NCI-H460 (cell line): Measurements from ENCODE around the gene GLP1R. TPM values are rescaled to one million over a fixed set of nuclear protein-coding genes. Genes with fewer than 3 reads are reported as not detected.

Experiments
- DNase-seq: peaks from one replicate; pipeline ENCODE4 v3.0.0-alpha.2; 2016; ENCODE audit warnings: low read depth; ENCODE audit errors: extremely low read depth
- total RNA-seq: library from RNA; depleted of rRNA; stranded (reverse); fragments of >200 nt; shearing (Covaris generic); gene quantifications from 2 replicates; pipeline ENCODE4 v1.2.3, GENCODE V29; 2014

GLP1R gene
- total RNA-seq, 1 experiment from 2014 or later, result not detected

DNA sequence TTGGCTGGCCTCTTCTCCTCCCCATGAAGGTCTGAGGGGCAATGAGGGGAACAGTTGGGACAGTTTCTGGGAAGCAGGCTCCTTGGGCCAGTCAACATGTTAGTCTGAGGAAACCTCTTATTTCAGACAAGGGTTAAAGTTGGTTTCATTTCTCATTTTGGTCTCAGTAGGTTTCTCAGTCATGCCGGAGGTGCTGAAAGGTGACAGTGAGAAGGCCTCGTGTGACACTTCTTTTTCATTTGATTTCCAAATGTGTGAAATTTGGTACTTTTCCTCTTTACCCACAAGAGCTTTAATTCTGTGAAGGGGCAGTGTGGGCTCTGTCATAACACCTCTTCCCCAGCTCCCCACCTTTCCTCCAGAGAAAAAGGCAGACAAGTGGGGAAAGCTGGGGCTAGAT is 7.5 kb upstream of the GLP1R start:
- no peak for DNase-seq

DNA sequence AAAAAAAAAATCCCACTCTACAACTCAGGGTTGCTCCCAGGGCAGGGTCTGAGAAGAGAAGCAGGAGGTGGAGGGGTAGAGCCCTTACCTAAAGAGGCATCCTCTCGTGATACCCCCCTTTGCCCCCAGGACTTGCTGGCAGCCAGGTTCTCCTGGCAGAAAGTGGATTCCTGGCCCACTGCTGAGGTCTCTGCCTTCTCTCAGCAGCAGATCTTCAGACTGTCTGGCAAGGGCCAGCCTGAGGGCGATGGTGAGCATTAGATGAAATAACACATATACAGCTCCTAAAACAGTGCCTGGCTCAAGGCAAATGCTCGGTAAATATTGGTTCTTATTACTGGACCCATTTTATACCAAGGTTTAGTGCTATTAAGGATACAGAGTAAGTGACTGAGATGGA is 4.8 kb upstream of the GLP1R start:
- no peak for DNase-seq

DNA sequence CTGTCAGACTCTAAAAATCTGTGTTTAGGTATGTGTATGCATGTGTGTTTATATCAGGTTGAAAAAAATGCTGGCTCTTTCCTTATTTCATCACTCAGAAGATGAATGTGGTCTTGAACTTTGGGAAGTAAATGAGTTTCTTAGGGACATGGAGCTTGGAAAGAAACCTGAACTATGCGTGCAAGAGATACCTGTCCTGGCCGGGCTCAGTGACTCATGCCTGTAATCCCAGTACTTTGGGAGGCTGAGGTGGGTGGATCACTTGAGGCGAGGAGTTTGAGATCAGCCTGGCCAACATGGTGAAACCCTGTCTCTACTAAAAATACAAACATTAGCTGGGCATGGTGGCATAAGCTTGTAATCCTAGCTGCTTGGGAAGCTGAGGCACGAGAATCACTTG is 4.4 kb upstream of the GLP1R start:
- no peak for DNase-seq

DNA sequence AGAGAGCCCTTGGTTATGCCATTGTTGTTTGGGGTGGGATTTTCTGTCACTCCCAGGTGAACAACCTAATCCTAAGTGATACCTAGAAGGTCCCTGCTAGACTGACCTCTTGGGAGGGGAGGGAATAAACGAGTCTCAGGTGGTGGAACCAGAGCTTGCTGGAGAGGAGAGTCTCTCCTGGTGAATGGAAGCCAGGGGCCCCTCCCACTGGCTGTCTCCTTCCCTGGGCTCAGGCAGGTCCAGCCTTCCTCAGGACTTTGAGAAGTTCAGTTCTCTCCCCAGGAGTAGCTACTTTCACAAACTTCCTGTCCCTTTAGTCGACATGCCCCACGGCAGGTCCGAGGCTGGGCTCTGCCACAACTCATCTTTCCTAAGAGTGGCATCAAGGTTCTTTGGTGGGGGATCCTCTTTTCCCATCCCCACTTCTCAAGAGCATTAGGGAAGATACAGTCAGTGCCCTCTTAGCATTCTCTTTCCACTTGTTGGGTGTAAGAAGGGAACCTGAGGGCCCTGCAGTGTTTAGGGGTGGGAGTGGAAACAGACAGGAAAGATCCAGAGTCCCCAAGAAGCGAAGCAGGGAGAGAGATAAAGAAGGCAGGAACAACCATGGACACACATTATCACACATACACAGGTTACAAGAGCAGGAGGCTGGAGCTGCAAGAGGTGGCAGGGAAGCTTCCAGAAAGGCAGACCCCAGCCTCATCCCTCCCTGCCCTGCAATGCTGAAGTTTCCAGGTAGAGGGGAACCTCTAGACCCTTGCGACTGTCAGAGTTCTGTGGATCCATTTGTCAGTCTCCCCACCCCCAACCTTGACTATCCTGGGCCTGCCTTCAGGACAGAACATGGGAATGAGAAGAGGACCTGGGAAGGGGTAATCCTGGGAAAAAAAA is 900 bp upstream of the GLP1R start:
- no peak for DNase-seq

DNA sequence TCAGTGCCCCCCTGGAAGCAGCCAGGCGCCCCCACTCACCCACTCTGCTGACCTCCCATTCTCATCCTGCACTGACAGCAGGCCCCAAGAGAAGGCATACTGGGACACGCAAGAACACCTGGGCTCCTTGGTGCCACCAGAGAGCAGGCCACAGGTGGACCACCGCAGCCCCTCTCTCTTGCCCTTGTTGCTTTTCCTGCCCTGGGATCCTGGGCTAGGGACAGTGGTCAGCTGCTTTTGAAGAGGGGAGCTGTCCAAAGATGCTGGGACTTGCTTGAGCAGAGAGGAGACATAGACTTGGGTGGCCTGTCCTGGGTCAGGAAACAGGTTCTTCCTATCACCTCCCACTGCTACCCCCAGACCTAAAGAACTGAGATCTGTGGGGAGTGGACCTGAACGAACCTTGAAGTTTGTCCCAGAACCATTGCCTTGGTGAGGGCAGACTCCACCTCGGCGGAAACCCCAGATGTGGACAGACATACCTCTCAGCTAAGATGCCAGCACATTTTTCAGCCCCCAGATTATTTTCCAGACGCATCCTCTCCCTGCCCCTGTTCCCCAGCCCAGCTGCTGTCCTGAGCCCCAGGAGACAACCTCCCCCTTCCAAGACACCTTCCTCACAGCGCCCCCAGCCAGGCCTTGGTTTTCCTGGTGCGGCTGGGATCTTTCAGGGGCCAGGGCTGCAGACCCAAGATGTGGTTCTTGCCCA is 1.1 kb downstream of the GLP1R start:
- DNase-seq, result no peak

DNA sequence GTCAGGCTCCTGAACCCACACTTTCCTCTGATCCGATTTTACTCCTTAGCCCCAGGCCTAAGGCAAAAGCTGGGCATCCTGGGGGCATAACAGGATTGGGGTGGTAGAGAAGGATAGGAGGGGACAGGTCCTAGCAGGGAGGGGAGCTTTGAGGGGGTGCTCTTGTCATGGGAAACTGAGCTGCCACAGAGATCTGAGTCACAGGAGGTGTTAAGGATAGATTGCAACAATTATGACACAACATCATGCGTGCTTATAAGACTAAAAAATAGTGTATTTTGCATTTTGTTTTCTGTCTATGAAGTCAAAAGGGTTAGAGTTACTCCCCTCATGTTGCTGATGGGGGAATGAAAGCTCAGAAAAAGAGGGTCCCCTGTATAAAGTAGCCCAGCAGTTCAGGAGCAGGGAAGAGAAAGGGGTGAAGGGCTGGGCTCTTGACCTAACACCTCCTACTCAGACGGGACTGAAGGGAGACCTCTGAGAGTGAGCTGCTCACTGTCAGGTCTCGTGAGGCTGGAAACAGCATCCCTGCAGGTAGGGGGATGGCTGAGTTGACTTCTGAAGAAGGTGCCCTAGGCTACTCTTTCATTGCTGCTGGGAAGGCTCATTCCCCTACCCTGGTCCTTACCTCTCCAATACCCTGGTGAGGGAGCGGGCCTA is 2.0 kb downstream of the GLP1R start:
- no peak for DNase-seq

DNA sequence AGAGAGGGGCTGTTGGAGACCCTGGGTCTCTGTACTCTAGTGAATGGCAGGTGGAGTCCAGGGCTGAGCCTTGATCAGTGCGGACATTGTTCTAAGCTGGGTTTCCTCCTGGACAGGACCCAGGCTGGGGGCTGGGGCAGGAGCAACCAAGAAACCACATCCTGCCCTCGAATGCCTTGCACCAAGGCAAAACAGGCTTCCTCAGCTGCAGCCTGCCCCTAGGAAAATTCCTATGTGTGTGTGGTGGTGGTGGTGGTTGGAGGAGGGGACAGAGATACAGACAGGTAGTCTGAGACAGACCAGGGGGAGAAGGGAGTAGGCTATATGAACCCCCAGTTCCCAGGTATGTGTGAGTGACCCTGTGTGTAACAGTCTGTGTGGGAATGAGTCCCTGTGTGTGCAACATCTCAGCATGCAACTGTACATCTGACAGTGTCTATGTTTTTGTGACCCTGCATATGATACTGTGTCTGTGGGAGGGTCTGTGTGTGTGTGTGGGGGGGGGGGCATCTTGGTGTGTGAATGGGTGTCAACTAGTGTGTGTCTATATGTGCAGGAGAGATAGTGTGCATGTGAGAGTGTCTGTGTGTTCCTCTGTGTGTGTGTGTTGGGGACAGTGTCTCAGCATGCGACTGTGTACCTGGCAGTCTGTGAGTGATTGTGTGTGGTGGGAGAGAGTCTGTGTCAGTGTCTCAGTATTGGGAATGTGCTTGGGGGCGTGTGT is 3.0 kb downstream of the GLP1R start:
- DNase-seq, result no peak

DNA sequence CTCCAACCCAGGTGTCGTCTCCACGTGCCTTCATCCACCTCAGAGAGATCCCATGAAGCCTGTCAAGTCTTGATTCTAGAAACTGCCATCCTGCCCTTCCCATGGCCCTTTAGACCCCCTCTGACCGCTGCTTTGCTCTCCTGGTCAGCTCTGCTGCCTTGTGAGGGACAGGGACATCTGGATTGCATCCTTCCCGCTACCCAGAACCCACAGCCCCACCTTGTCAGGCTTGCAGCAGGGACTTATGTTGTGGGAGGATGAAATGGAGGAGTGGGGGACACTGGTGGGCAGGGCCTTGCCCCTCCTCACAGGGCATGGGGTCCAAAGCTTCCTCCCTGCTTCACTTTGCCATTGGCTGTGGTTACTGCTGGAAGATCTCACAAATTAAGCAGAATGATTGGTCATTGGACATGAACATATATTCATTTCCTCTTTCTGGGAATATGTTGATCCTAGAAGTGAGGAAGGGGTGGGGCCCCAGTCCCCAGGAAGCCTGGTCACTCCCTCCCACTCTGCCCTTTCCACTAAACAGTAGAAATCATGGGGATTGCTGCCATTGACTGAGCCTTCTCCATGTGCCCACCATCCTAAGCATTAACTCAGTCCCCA is 4.5 kb downstream of the GLP1R start:
- DNase-seq, result no peak

DNA sequence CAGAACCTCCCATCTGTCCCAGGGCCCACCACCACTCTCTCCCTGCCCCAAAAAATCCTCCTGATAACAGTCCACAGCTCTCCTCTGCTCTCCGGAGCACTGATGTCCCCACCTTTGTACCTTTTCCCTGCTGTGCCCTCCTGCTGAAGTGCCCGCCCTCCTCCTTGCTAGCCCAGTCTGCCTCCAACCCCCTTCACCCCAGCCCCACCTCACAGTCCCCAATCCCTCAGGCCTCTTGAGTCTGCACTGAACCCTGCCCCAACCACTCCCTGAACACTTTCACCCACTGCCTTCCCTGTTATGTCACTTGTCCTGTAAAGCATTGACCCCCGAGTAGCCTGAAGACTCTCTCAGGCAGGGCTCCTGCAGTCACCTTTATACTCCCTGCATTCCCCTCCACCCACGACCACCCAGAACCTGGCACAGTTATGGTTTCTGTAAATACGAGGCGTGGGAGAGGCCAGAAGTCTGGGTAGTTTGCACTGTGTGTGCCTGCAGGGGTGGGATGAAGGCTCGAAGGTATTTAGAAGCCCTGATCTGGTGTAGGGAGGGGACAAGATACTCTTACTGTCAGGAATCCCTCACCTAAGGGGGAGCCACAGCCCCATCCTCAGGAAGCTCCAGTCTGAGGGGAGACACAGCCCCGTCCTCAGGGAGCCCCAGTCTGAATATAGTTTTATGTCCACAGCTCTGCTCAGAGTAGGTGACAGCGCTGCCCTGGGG is 5.4 kb downstream of the GLP1R start:
- no peak for DNase-seq

DNA sequence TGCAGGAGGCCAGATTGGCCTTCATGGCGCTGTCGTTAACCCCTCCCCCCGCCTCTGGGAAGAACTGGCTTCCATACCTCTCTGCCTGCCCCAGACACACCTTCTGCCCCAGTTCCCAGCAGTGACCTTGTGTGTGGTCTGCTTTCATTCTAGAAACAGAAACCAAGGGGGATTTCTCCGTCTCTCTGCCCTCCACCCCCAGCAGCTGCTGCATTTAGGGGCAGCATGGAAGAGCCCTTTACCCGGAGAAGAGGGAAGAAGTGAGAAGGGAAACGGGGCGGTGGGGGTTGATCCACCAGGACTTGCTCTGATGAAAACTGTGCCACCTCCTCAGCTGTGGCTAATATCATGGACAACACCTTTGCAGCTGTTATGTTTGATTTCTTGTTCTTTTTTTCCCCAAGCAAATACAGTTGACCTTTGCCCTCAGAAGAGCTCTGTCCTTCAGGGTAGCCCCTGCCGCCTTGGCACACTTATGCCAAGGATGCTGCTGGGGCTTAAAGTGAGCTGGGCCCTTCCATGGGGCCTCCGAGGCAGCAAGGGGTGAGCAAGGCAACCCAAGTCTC is 6.1 kb downstream of the GLP1R start:
- DNase-seq, result no peak

DNA sequence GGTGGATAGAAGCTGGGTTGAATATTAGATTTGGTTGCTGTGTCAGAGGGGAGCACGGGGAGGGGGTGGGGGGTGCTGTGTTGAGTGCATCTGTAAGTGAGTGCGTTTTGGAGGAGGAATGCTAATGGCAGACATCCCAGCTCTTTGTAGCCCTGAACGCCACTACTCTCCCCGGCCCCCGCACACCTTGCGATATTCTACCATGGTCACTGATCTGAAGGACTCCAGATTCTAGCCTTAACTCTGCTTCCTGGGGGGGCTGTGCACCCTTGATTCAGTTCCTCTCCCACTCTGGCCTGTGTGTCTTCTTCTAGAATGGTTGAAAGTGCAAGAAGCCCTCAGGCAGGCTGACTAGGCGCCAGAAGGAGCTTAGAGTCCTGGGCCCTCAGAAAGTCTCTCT is 7.1 kb downstream of the GLP1R start:
- DNase-seq, result no peak

DNA sequence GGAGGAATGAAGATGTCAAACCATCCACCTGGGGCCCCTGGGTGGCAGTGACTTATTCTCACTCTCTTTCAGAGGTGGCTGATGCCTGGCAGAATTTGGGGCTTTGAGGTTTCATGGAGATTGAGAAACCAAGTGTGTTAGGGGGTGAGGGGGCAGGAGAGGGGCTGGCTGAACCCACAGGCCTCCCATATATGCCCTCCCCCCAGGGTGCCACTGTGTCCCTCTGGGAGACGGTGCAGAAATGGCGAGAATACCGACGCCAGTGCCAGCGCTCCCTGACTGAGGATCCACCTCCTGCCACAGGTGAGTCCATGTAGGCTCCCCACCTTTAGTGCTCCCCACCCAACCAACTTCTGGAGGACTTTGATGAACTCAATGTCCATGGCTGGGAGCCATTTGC is 7.6 kb downstream of the GLP1R start:
- DNase-seq, result no peak

DNA sequence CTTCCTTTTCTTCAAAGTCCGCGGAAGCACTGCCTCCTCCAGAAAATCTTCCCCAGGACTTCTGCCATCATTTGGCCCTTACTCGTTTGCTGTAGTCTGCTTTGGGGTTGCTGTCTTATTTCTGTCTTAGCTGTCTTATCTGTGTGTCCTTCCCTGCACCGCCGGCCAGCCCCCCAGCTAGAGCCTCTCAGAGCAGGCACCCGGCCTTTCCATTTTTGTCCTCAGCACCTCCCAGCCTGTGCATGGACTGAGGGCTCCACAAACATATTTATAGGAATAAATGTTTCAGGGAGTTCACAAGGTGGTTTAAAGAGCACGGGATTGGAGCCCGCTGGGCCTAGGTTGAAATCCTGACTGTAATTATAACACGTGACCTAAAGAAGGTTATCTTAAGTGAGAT is 8.1 kb downstream of the GLP1R start:
- DNase-seq, result no peak

DNA sequence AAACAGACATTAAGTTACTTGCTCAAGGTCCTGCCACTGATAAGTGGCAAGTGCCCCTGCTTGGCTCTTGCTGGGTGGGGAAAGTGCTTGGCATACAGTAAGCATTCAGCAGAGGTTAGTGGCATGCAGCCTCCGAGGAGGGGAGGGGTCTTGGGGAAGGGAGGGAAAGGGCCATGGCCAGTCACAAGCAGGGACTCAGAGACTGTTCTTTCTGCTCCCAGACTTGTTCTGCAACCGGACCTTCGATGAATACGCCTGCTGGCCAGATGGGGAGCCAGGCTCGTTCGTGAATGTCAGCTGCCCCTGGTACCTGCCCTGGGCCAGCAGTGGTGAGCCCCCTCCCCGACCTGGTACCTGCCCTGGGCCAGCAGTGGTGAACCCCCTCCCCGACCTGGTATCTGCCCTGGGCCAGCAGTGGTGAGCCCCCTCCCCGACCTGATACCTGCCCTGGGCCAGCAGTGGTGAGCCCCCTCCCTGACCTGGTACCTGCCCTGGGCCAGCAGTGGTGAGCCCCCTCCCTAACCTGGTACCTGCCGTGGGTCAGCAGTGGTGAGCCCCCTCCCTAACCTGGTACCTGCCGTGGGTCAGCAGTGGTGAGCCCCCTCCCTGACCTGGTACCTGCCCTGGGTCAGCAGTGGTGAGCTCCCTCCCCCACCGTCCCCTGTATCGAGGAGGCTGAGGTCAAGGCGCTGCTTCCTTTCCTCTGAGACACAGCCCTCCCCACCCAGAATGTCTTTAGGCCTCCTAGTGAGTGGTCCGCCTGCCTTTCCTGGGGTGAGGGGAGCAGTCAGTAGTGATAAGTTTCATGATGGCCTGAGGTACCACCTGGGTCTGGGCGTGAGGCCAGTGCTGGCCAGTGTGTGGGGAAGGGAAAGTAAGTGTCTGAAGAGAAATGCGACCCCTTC is 8.9 kb downstream of the GLP1R start:
- DNase-seq, result no peak

DNA sequence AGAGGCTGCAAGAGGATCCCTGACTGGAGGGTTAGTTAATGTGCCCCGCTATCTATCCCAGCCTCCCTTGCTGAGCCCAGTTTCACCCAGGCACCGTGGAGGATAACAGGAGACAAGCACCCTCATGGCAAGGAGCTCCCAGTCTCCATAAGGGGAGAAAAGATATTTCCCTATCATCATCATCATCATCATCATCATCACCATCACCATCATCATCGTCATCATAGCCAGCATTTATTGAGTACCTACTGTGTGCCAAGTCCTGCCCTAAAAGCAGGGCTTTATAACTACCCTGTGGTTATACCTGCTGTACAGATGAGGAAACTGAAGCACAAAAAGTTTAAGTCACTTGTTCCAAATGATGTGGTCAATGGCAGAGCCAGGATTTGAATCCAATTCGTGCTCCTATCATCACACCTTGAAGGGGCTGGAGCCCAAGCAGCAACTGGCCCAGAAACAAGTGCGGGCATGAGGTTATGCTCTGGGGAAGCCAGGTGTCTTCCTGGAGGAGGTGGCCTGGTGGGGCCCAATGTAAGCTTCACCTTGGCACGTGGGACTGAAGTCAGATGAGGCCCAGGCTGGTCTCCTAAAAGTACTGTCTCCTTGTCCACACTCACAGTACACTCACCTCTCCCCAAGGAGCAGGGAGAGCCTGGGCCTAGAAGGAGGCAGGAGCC is 10.0 kb downstream of the GLP1R start:
- DNase-seq, result no peak

DNA sequence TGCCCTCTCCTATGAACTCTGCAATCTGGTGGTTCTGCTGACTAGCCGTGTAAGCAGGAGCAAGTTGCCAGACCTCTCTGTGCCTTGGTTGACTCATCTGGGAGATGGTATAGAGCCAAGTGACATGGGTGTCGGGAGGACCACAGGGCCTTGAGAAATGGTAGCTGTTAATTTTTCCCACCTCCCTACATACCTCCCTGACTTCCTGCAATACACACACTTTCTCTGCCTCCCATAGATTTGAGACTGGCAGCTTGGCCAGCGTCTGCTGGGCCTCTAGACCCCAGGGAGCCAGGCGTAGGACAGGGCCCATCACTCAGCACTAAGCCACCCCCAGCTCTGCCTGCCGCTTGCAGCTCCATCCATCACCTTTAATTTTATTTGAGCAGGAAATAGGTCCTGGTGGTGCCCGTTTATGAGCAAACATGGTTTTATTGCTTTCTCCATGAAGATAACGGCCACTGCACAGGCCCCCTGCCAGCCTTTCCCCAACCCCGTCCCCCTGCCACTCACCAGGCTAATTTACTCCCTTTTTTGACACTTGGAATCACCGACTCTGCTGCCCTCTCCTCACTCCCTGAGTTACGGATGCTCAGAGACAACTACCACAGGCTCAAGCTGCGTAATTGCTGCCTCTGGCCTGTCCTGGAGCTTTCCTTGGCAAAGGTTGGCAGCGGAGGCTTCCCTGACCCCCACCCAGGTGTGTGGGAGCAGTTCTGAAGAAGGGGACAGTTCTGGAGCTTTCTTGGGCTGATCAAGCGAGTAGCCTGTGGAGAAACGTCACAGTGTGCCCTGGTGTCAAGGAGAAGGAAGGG is 11.1 kb downstream of the GLP1R start:
- no peak for DNase-seq
